T-helper 22 cell (primary cell): ENCODE measurements around the gene PTGFRN.

Experiments used
- DNase-seq: peaks from one replicate; pipeline ENCODE4 v3.0.0-alpha.2; 2020; ENCODE audit warnings: low read depth

PTGFRN gene

DNA sequence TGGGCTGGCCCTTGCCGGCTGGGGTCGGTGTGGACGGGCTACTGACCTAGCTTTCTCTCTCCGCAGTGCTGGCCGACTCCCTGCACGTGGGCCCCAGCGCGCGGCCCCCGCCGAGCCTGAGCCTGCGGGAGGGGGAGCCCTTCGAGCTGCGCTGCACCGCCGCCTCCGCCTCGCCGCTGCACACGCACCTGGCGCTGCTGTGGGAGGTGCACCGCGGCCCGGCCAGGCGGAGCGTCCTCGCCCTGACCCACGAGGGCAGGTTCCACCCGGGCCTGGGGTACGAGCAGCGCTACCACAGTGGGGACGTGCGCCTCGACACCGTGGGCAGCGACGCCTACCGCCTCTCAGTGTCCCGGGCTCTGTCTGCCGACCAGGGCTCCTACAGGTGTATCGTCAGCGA is 34.9 kb downstream of the PTGFRN start:
- no peak for DNase-seq

- DNase-seq = no peak
Measured at GRCh38 chr1:116945421-116945820, 35.7 kb downstream of the PTGFRN start.

DNA sequence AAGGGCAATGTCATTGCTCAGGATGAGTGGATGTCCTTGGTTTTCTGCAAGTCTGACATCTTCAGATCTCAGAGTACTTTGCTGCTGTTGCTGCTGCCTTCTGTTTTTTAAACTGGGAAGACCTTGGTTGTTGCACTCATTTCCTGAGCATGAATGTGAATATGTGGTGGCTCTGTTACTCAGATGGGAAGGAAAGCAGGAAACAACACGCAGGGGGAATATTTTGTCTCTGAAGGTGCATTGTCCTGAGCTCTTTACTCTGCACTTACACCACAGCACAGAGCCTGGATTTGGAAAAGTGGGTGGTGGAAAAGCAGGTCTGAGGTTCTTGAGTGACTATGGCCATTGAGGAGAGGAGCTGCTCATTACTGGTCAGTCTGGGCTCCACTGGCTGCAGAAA is 36.3 kb downstream of the PTGFRN start:
- DNase-seq = no peak

DNA sequence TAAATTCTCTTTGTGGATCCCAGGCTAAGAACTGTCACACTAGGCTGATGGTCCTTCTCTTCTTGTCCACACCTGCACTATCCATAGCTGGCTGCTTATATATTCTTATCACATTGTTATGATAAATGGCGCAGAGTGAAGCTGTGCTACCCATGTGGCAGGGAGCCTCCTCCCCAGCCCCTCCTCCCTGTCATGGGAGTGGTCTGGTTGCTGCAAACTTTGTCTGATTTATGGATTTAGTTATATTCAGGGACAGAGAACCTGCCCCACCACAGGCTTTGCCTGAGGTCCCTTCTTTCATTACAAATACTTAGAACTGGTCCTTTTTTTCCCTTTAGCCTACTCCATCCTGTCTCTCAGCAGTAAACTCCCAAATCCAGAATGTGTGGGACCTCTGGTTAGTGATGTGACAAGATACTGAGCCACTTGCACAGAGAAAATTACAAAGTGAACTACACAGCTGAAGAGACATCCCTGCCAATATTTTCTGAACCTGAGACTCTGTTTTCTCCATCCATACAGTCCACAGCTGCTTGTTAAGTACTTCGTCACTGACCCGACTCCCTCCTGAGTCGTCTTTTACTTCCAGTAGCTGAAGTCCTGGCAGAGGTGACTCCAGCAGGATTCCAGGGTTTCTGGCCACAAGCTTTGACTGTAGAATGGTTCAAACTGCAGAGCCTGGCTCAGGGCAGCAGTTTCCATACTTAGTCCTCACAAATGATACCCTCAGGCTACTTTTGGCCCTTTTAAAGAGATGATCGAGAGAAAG is 37.6 kb downstream of the PTGFRN start:
- DNase-seq = no peak

GRCh38 chr1:116948046-116948445 is 38.3 kb downstream of the PTGFRN start:
- no peak for DNase-seq

DNA sequence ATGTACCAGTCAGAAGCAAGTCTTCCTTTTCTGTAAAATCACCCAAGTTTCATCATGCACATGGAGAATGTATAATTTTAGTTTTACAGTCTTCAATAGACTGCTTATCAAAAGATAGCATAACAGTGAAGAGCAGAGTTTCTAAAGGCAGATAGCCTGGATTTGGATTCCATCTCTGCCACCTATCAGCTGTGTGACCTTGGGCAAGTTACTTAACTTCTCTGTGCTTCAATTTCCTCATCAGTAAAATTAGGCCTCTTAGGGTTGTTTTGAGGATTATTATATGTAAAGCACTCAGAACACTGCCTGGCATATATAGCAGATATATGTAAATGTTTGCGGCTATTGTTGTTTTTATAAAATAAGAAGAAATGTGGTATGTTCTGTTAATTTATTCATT is 38.9 kb downstream of the PTGFRN start:
- DNase-seq = no peak

GRCh38 chr1:116949213-116949985 is 39.7 kb downstream of the PTGFRN start:
- DNase-seq = no peak

DNA sequence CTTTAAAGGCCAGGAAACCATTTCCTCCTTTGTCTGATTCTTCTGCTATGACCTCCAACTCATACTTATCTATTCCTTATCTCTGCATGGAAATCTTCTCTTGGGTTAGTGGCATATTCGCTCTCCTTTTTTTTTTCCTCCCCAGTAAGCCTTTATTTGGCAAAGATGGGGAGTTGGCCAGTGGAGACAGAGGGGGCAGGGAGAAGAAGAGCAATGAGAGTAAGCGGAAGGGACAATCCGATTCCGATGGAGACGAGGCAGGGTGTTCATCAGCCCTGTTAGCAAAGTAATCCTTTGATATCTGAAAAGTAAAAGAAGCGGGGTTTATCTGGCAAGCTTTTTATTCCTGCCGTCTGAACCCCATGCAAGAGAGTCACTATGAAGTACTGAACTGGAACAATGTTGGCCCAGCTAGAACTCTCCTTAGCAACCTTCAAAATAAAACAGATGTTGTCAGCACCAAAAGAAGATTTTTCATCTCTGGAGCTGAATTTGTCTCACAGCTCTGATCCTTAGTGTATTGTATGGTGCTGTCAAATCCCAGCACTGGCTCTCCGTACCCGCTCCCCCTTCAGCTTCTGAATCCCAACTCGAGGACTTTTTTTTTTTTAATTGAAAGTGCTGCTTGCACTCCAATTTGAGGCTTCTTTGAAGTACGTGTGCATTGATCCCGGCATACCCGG is 40.9 kb downstream of the PTGFRN start:
- DNase-seq = no peak

DNA sequence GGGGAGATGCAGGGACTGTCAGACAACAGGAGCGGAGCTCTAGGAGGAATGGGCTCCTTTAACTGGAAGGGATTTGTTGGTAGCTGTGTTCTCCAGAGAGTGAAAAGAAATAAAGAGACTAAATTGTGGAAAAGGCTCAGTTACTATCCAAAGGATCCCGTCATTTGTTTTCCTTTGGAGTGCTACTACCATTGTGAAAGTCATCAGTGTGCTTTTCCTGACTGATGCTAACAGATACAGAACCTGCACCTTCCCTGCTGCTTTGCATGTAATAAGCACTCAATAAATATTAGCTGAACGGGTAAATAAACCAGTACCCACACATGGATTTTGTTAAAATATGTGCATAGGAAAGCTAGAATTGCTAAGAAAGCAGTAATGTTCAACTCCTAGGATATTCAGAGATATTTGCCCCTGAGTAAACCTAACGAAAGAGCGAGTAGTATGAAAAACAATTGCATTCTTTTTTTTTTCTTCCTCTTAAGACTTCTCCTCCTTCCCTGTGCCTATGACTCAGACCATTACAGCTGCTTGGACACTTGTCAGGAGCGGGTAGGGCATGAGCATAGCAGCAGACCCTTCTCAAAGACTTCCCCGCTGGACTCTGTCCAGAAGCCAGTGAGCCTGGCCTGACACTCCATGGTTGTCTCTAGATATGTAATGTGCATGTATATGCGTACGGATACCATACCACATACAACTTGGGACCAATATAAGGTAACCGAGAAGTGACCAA is 41.7 kb downstream of the PTGFRN start:
- no peak for DNase-seq

DNA sequence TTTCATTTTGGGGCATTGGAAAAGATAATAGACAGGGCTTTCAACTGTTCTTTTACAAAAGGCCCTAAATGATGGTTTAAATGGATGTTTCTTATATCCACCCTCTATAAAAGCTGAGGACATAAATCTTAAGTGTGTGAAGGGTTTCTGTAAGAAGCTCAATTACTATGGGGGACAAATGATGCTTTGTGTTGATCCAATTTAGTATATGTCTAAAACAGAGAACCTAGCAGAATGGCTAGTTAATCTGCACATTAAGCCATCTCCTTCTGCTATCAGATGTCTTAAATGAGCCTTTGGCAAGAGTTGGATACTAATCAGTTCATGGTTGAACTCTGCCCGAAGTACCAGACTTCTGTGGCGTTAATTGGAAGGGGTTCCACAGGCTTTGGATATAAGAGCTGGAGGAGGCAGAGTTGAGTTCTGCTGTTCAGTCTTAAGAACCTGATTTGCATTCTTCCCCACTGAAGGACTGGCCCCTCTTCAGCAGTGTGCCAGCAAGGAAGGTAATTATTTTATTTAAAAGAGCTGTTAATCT is 43.1 kb downstream of the PTGFRN start:
- no peak for DNase-seq

GRCh38 chr1:116954440-116954839 is 44.7 kb downstream of the PTGFRN start:
- DNase-seq = no peak

- DNase-seq = no peak
Measured at GRCh38 chr1:116956378-116956777, 46.7 kb downstream of the PTGFRN start.

DNA sequence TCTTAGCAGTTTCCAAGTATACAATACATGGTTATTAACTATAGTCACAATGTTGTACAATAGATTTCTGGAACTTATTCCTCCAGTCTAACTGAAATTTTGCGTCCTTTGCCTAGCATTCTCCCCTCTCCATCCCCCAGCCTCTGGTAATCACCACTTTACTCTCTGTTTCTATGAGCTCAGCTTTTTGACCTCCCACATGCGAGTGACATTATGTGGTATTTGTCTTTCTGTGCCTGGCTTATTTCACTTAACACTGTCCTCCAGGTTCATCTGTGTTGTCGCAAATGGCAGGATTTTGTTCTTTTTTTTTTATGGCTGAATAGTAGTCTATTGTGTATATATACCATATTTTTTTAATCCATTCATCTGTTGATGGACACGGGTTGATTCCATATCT is 47.9 kb downstream of the PTGFRN start:
- no peak for DNase-seq

DNA sequence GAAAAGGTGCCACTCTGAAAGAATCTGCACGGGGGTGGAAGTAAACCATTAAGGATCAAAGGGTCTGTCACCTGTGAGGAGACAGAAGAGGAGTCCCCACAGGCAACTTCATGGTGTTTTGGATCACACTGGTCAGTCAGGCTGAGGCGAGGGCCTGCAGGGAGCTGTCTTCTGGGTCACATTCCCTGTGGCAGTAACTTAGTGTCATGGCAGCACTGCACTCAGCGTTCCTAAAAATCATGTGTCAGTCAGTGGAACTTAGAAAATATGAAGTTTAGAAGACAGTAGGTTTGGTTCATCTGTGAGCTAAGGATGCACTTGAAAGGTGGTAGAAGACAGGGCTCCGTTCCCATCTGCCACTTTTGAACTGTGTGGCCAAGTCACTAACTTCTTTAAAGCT is 48.4 kb downstream of the PTGFRN start:
- DNase-seq = no peak

DNA sequence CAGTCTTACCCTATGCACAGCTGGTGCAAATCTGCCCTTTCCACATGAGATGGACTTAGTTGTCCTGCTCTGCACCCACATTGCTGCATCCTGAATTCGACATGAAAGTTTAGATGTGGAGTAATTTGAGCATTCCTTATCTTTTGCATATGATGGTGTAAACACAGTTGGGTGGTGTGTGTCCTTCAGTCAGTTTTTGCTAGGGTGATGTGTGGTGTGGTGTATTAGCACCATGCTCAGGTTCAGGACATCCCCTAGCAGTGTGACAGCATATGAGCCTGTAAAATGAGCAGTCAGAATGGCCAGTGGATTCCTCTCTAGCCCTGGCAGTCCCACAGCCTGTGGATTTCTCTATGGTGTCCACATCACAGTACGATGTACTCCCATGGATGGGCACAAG is 49.3 kb downstream of the PTGFRN start:
- DNase-seq = no peak

GRCh38 chr1:116961606-116962005 is 51.9 kb downstream of the PTGFRN start:
- no peak for DNase-seq

DNA sequence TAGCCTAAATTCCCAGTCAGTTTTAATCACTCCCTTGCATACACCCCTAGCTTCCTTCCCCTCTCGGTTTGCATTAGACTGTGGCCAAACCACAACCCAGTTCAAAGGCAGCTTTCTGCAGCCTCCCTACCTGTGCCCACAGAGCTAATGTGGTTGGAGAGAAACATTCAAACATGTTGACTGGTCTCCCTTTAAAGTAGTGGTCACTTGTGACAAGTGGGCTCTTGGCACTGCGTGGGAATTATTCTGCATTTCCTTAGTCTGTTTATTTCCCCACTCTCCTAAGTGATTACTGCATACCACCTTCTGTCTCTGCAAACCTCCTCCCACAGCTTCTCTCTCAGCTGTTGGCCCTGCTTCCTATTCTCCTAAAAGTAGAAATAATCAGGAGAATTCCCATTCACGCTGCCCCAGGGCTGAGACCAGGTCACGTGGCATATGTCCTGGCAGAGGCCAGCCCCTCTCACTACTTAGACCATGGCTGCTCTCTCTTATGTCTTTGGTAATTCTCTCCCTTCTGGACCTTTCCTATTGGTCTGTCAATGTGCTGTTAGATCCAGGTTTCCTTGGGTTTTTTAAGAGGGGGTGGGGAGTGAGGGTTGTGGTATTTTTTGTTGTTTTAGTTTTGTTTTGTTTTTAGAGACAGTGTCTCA is 53.4 kb downstream of the PTGFRN start:
- no peak for DNase-seq

- no peak for DNase-seq
Measured at GRCh38 chr1:116966791-116967190, 57.1 kb downstream of the PTGFRN start.

DNA sequence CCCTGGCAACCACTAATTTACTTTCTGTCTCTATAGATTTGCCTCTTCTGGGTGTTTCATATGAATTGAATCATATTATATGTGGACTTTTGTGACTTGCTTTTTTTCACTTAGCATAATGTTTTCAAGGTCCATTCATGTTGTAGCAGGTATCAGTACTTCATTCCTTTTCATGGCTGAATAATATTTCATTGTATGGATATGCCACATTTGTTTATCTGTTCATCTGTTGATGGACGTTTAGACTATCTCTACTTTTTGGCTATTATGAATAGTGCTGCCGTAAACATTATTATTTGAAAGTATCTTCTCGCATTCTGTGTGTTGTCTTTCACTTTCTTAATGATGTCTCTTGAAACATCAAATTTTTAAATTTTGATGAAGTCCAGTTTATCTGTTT is 59.0 kb downstream of the PTGFRN start:
- no peak for DNase-seq

DNA sequence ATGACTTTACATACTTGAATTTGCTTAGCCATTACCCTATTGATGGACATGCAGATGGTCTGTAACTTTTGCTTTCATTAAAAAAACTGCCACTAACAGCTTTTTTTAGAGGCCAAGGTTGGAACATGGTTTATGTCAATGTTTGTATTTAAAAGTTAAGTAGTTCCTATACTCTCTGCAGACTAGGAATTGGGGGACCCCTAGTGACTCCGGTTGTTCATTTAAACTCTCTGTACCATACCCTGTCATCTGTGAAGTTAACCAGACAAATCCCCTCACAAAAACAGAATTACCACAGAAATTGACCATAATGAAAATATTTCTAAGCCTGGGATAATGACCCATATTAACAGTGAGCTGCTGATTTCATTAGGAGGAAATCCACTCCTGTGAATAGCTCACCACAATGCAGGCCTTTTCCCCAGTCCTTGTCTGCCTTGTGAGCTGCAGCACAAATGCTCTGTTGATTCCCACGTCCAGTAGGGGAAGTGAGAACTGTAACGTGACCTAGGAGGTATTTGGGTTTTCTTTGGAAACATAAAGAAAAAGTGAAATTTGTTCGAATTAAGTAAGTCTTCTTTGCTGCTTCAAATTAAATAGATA is 61.6 kb downstream of the PTGFRN start:
- no peak for DNase-seq
